Keratinocyte (primary cell): ENCODE measurements around the gene GNG14. TPM values are rescaled to one million over a fixed set of nuclear protein-coding genes. Genes with fewer than 3 reads are reported as not detected.
"Not testable (repeated sequence)": the region's sequence is repeated elsewhere in the genome, so short reads cannot be mapped to it uniquely, and the experiment has no call there.

Source experiments
- DNase-seq: peaks from one replicate; pipeline ENCODE4 v3.0.0-alpha.2; 2011; ENCODE audit warnings: low read depth, missing footprints, low spot score
- FAIRE-seq: peaks from 2 replicates; lab custom pipeline; 2011; peaks lifted over from hg19 to GRCh38; lab: Jason Lieb, UNC
- H2AFZ ChIP-seq: 2 replicates; pipeline ENCODE4 v1.6.0; 2012; ENCODE audit warnings: low read length, control low read depth, inconsistent platforms; ENCODE audit not compliant: control insufficient read depth
- H3K27ac ChIP-seq: 2 replicates; pipeline ENCODE4 v1.5.1; 2011; ENCODE audit warnings: low read length; ENCODE audit not compliant: control insufficient read depth, insufficient read depth
- H3K27me3 ChIP-seq: 3 replicates; pipeline ENCODE4 v1.6.0; 2011; ENCODE audit warnings: low read length; ENCODE audit not compliant: control insufficient read depth, insufficient read depth; ENCODE audit errors: extremely low read depth
- H3K36me3 ChIP-seq, 2 experiments: 2 replicates in 1 of 2; 3 replicates in 1 of 2; pipeline ENCODE4 v1.5.1; 2011; ENCODE audit warnings: low read length in 2 of 2, mild to moderate bottlenecking in 1 of 2; ENCODE audit not compliant: control insufficient read depth in 2 of 2, insufficient read depth in 2 of 2; ENCODE audit errors: extremely low read depth in 1 of 2
- H3K4me1 ChIP-seq: 3 replicates; pipeline ENCODE4 v1.5.1; 2011; ENCODE audit warnings: low read length; ENCODE audit not compliant: control insufficient read depth, insufficient read depth; ENCODE audit errors: extremely low read depth
- H3K4me2 ChIP-seq: 3 replicates; pipeline ENCODE4 v1.6.0; 2011; ENCODE audit warnings: low read depth, low read length; ENCODE audit not compliant: control insufficient read depth, insufficient read depth; ENCODE audit errors: extremely low read depth
- H3K4me3 ChIP-seq, 3 experiments: fragments of 200-600 bp in 1 of 3; sonication (generic) in 1 of 3; 2 replicates in 2 of 3; 3 replicates in 1 of 3; pipeline ENCODE4 v1.5.1; 2011 to 2016; ENCODE audit warnings: low read length in 3 of 3, mild to moderate bottlenecking in 3 of 3, control low read depth in 2 of 3, inconsistent platforms in 1 of 3, low read depth in 1 of 3, mixed read lengths in 1 of 3, mixed run types in 1 of 3, moderate library complexity in 1 of 3; ENCODE audit not compliant: control insufficient read depth in 2 of 3, insufficient read depth in 2 of 3; ENCODE audit errors: extremely low read depth in 1 of 3
- H3K79me2 ChIP-seq: 2 replicates; pipeline ENCODE4 v1.6.0; 2012; ENCODE audit warnings: low read length; ENCODE audit not compliant: control insufficient read depth, insufficient read depth
- H3K9ac ChIP-seq: 3 replicates; pipeline ENCODE4 v1.6.0; 2011; ENCODE audit warnings: low read length; ENCODE audit not compliant: control insufficient read depth, insufficient read depth; ENCODE audit errors: extremely low read depth
- H3K9me1 ChIP-seq: 3 replicates; pipeline ENCODE4 v1.6.0; 2011; ENCODE audit warnings: low read length; ENCODE audit not compliant: control insufficient read depth, insufficient read depth; ENCODE audit errors: extremely low read depth
- H3K9me3 ChIP-seq: 2 replicates; pipeline ENCODE4 v1.5.1; 2012; ENCODE audit warnings: low read depth, low read length; ENCODE audit not compliant: control insufficient read depth
- H4K20me1 ChIP-seq: 3 replicates; pipeline ENCODE4 v1.6.0; 2011; ENCODE audit warnings: low read length; ENCODE audit not compliant: control insufficient read depth, insufficient read depth; ENCODE audit errors: extremely low read depth
- EZH2 ChIP-seq: IDR thresholded peaks from one replicate; pipeline ENCODE4 v1.6.1; 2012; ENCODE audit warnings: inconsistent platforms, mild to moderate bottlenecking, low read length, moderate library complexity
- dilution Hi-C: fragments of 300-500 bp; cut with MboI; formaldehyde crosslinking; loops from one replicate; pipeline ENCODE4 v1.7.0; 2020; ENCODE audit warnings: low sequenced_read_pairs; ENCODE audit not compliant: extremely low pct_ligation_motif_present
- polyA plus RNA-seq, 5 experiments: library from polyadenylated mRNA; depleted of rRNA in 3 of 5; stranded (reverse) in 3 of 5; stranded (forward) in 1 of 5; unstranded in 1 of 5; fragments of >200 nt; gene quantifications; 1 replicate in 1 of 5; 2 replicates in 3 of 5; 3 replicates in 1 of 5; pipeline versions ENCODE4 v1.2.1 to v1.2.3, GENCODE V29; 2011 to 2012; ENCODE audit warnings: missing spikeins in 2 of 5, low read depth in 1 of 5, low replicate concordance in 1 of 5
- TF ChIP-seq, protein P1 (sequence below), 3 experiments: IDR thresholded peaks in 1 of 3; conservative IDR thresholded peaks in 1 of 3; optimal IDR thresholded peaks in 1 of 3; 2 replicates in 2 of 3; 3 replicates in 1 of 3; pipeline versions ENCODE3 to v1.5.1; 2011; ENCODE audit warnings: low read length in 3 of 3, mild to moderate bottlenecking in 3 of 3, moderate library complexity in 2 of 3, control low read depth in 1 of 3, inconsistent platforms in 1 of 3; ENCODE audit not compliant: insufficient read depth in 2 of 3; ENCODE audit errors: extremely low read depth in 1 of 3

Gene GNG14
- polyA plus RNA-seq, 1 donor (not counting 4 experiments of a cell fraction or from before 2014, with no cell fraction given): not detected

DNA sequence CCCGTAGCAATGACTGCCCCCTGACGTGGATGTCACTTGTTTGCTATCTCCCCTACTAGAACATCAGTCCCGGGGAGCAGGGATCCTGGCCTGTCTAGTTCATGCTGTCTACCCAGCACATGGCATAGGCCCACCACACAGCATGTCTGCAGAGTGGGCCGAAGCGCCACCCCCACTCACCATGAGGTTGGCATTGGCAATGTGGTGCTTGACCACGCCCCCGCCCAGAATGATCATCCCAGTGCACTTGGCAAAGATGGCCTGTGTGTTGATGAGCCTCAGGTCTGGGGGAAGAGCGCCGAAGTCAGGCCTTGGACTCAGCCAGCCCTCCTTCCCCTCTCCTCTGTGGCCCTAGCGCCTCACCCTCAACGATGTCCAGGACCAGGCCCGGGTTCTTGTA lies 10.9 kb upstream of the GNG14 start:
- FAIRE-seq (no peak), DNase-seq (no peak)
- dilution Hi-C loops: no loop called here
- H3K27me3 ChIP-seq: no peaks in the 10 kb centered on the region
- H2AFZ ChIP-seq: no peak overlapping the region
- H3K4me1 ChIP-seq: no peaks in the 10 kb centered on the region
- H3K9me1 ChIP-seq: no peaks in the 10 kb centered on the region
- no peaks in the 10 kb centered on the region for H3K9me3 ChIP-seq
- H3K9ac ChIP-seq: no peak overlapping the region
- H3K27ac ChIP-seq: no peak overlapping the region
- peaks cover 12% of the 10 kb centered on the region for H3K79me2 ChIP-seq
- no peak overlapping the region for H3K4me2 ChIP-seq
- peaks cover 19 to 31% of the 10 kb centered on the region in 2 experiments for H3K36me3 ChIP-seq
- TF ChIP-seq EZH2: no peak
- TF ChIP-seq, protein P1, sequence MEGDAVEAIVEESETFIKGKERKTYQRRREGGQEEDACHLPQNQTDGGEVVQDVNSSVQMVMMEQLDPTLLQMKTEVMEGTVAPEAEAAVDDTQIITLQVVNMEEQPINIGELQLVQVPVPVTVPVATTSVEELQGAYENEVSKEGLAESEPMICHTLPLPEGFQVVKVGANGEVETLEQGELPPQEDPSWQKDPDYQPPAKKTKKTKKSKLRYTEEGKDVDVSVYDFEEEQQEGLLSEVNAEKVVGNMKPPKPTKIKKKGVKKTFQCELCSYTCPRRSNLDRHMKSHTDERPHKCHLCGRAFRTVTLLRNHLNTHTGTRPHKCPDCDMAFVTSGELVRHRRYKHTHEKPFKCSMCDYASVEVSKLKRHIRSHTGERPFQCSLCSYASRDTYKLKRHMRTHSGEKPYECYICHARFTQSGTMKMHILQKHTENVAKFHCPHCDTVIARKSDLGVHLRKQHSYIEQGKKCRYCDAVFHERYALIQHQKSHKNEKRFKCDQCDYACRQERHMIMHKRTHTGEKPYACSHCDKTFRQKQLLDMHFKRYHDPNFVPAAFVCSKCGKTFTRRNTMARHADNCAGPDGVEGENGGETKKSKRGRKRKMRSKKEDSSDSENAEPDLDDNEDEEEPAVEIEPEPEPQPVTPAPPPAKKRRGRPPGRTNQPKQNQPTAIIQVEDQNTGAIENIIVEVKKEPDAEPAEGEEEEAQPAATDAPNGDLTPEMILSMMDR (optimal IDR thresholded peaks at IDR 0.05 in 1 of 3, IDR thresholded peaks at IDR 0.05 in 1 of 3, conservative IDR thresholded peaks at IDR 0.05 in 1 of 3; ENCODE audit: extremely low read depth in 1 of 3, insufficient read depth in 2 of 3, low read length in 3 of 3): no peak
- H4K20me1 ChIP-seq: peaks cover 4% of the 10 kb centered on the region
- H3K4me3 ChIP-seq: no peak overlapping the region

DNA sequence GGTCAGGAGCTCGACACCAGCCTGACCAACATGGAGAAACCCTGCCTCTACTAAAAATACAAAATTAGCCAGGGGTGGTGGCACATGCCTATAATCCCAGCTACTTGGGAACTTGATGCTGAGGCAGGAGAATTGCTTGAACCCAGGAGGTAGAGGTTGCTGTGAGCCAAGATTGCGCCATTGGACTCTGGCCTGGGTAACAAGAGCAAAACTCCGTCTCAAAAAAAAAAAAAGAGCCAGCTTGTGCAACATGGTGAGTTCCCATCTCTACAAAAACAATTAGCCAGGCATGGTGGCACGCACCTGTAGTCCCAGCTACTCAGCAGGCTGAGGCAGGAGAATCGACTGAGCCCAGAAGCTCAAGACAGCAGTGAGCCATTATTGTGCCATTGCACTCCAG lies 9.8 kb upstream of the GNG14 start:
- FAIRE-seq, H4K20me1 ChIP-seq, H3K4me1 ChIP-seq, H3K27me3 ChIP-seq, H3K9me1 ChIP-seq, H3K9me3 ChIP-seq, H3K4me3 ChIP-seq, H2AFZ ChIP-seq, H3K4me2 ChIP-seq, H3K79me2 ChIP-seq, H3K27ac ChIP-seq, dilution Hi-C loops, DNase-seq, H3K9ac ChIP-seq: not testable (repeated sequence)
- peaks cover 16 to 27% of the 10 kb centered on the region in 2 experiments for H3K36me3 ChIP-seq

DNA sequence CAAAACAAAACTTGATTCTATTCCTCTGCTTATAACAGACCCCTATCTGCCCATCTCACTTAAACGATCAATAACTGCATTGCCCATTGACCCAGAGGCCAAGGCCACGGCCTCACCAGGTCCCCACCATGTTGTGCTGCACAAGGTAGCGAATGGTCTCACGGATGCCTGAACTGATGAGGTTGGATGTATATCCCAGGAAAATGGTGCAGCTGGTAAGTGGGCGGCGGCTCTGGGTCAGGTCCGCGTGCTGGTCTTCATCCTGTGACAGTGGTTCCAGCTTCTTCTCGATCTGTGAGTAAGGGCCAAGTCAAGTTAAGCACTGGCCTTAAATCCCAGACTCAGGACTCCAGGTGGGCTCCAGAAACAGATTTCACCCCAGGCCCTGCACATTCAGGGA lies 7.8 kb upstream of the GNG14 start:
- dilution Hi-C loops: no loop called here
- Histone ChIP-seq H3K4me3 (no peak overlapping the region), H3K4me1 (no peaks in the 10 kb centered on the region), H3K36me3 (peaks cover 14 to 19% of the 10 kb centered on the region in 2 experiments), H3K27me3 (no peaks in the 10 kb centered on the region), H3K27ac (no peak overlapping the region), H3K9me1 (no peaks in the 10 kb centered on the region), H3K4me2 (no peak overlapping the region), H3K79me2 (peaks cover 9% of the 10 kb centered on the region), H3K9me3 (no peaks in the 10 kb centered on the region), H3K9ac (no peak overlapping the region), H2AFZ (no peak overlapping the region), H4K20me1 (peaks cover 4% of the 10 kb centered on the region)
- no peak for TF ChIP-seq EZH2
- TF ChIP-seq, protein P1 (optimal IDR thresholded peaks at IDR 0.05 in 1 of 3, IDR thresholded peaks at IDR 0.05 in 1 of 3, conservative IDR thresholded peaks at IDR 0.05 in 1 of 3; ENCODE audit: extremely low read depth in 1 of 3, insufficient read depth in 2 of 3, low read length in 3 of 3): no peak
- FAIRE-seq: no peak
- DNase-seq: no peak
